Measurements from ENCODE around the gene SIK2. TPM values are rescaled to one million over a fixed set of nuclear protein-coding genes. Genes with fewer than 3 reads are reported as not detected.

SIK2 gene
- total RNA-seq, 1 donor from 2014 or later: 21.8 TPM

GRCh38 chr11:111659201-111660115 lies 57.2 kb downstream of the SIK2 start:
- peaks cover 9% of the 10 kb centered on the region for H3K36me3 Mint-ChIP-seq (ENCODE audit: low read depth)
- peaks cover 18% of the 10 kb centered on the region for H3K4me1 Mint-ChIP-seq
- peak overlapping the region; percentile 78 for H3K27ac Mint-ChIP-seq (ENCODE audit: unreplicated experiment)
- DNase-seq (ENCODE audit: low read depth, low spot score): no peak
- no peaks in the 10 kb centered on the region for H3K27me3 Mint-ChIP-seq (ENCODE audit: low read depth)
- H3K4me3 Mint-ChIP-seq: no peak overlapping the region
- no peak for TF ChIP-seq CTCF (conservative IDR thresholded peaks at IDR 0.05)
- no peaks in the 10 kb centered on the region for H3K9me3 Mint-ChIP-seq

GRCh38 chr11:111660822-111661221 lies 58.6 kb downstream of the SIK2 start:
- H3K27ac Mint-ChIP-seq (ENCODE audit: unreplicated experiment): no peak overlapping the region
- H3K4me3 Mint-ChIP-seq: no peak overlapping the region
- H3K36me3 Mint-ChIP-seq (ENCODE audit: low read depth): peaks cover 9% of the 10 kb centered on the region
- H3K27me3 Mint-ChIP-seq (ENCODE audit: low read depth): no peaks in the 10 kb centered on the region
- no peak for TF ChIP-seq CTCF (conservative IDR thresholded peaks at IDR 0.05)
- H3K4me1 Mint-ChIP-seq: peaks cover 18% of the 10 kb centered on the region
- DNase-seq (ENCODE audit: low read depth, low spot score): no peak
- no peaks in the 10 kb centered on the region for H3K9me3 Mint-ChIP-seq

GRCh38 chr11:111663820-111664219 lies 61.6 kb downstream of the SIK2 start:
- peaks cover 9% of the 10 kb centered on the region for H3K36me3 Mint-ChIP-seq (ENCODE audit: low read depth)
- TF ChIP-seq CTCF (conservative IDR thresholded peaks at IDR 0.05): no peak
- no peaks in the 10 kb centered on the region for H3K27me3 Mint-ChIP-seq (ENCODE audit: low read depth)
- H3K9me3 Mint-ChIP-seq: no peaks in the 10 kb centered on the region
- no peak overlapping the region for H3K4me3 Mint-ChIP-seq
- no peak overlapping the region for H3K27ac Mint-ChIP-seq (ENCODE audit: unreplicated experiment)
- DNase-seq (ENCODE audit: low read depth, low spot score): no peak
- H3K4me1 Mint-ChIP-seq: peaks cover 13% of the 10 kb centered on the region

- H3K4me3 Mint-ChIP-seq: no peak overlapping the region
- peak; percentile 30 for DNase-seq (ENCODE audit: low read depth, low spot score)
These were observed 63.5 kb downstream of the SIK2 start for GRCh38 chr11:111665777-111666176.

GRCh38 chr11:111668980-111669379 lies 66.7 kb downstream of the SIK2 start:
- H3K27ac Mint-ChIP-seq (ENCODE audit: unreplicated experiment): no peak overlapping the region
- no peaks in the 10 kb centered on the region for H3K9me3 Mint-ChIP-seq
- H3K36me3 Mint-ChIP-seq (ENCODE audit: low read depth): peaks cover 10% of the 10 kb centered on the region
- H3K27me3 Mint-ChIP-seq (ENCODE audit: low read depth): no peaks in the 10 kb centered on the region
- H3K4me3 Mint-ChIP-seq: no peak overlapping the region
- no peaks in the 10 kb centered on the region for H3K4me1 Mint-ChIP-seq
- no peak for DNase-seq (ENCODE audit: low read depth, low spot score)
- TF ChIP-seq CTCF (conservative IDR thresholded peaks at IDR 0.05): no peak

More at GRCh38 chr11:111665777-111666176, 63.5 kb downstream of the SIK2 start:
- Mint-ChIP-seq H3K27me3 (ENCODE audit: low read depth) (no peaks in the 10 kb centered on the region), H3K36me3 (ENCODE audit: low read depth) (peaks cover 9% of the 10 kb centered on the region), H3K4me1 (no peaks in the 10 kb centered on the region), H3K9me3 (no peaks in the 10 kb centered on the region), H3K27ac (ENCODE audit: unreplicated experiment) (no peak overlapping the region)
- TF ChIP-seq CTCF (conservative IDR thresholded peaks at IDR 0.05): no peak
